Chondrocyte (in vitro differentiated cells): ENCODE data around the gene PPP1R14B. TPM values are rescaled to one million over a fixed set of nuclear protein-coding genes. Genes with fewer than 3 reads are reported as not detected.

Experiments used
- DNase-seq: peaks from one replicate; pipeline ENCODE4 v3.0.0; 2021; ENCODE audit warnings: mixed read lengths, low spot score
- H3K27ac Mint-ChIP-seq: one replicate; pipeline ENCODE4 v1.8.0; 2021; ENCODE audit warnings: mild to moderate bottlenecking, moderate library complexity, mixed read lengths; ENCODE audit not compliant: unreplicated experiment
- H3K27me3 Mint-ChIP-seq: 2 replicates; pipeline ENCODE4 v1.8.0; 2021; ENCODE audit warnings: low read depth, mixed read lengths
- H3K36me3 Mint-ChIP-seq: 2 replicates; pipeline ENCODE4 v1.8.0; 2021; ENCODE audit warnings: low read depth, mixed read lengths
- H3K4me1 Mint-ChIP-seq: 2 replicates; pipeline ENCODE4 v1.8.0; 2021; ENCODE audit warnings: low read depth, mild to moderate bottlenecking, mixed read lengths
- H3K4me3 Mint-ChIP-seq: one replicate; pipeline ENCODE4 v1.8.0; 2021; ENCODE audit warnings: mild to moderate bottlenecking, moderate library complexity, mixed read lengths; ENCODE audit not compliant: unreplicated experiment
- H3K9me3 Mint-ChIP-seq: 2 replicates; pipeline ENCODE4 v1.8.0; 2021; ENCODE audit warnings: low read depth, mixed read lengths
- CTCF ChIP-seq: fragments of 200-600 bp; sonication (generic); IDR thresholded peaks from 2 replicates; pipeline ENCODE4 v1.5.0; 2021; ENCODE audit warnings: antibody characterized with exemption, mild to moderate bottlenecking, moderate library complexity
- total RNA-seq: library from RNA; stranded (reverse); gene quantifications from 3 replicates; pipeline ENCODE4 v1.2.1, GENCODE V29; 2021

PPP1R14B gene
- total RNA-seq, 1 donor from 2014 or later = 322 TPM

GRCh38 chr11:64238999-64239398 is 7.7 kb downstream of the PPP1R14B start:
- Mint-ChIP-seq H3K9me3 (no peaks in the 10 kb centered on the region), H3K4me3 (no peak overlapping the region), H3K27ac (peak overlapping the region; percentile 15), H3K4me1 (peaks cover 37% of the 10 kb centered on the region), H3K36me3 (peaks cover 12% of the 10 kb centered on the region), H3K27me3 (no peaks in the 10 kb centered on the region)
- no peak for TF ChIP-seq CTCF
- DNase-seq = no peak

GRCh38 chr11:64238076-64238475 is 8.7 kb downstream of the PPP1R14B start:
- Mint-ChIP-seq H3K9me3 (no peaks in the 10 kb centered on the region), H3K27me3 (no peaks in the 10 kb centered on the region), H3K4me1 (peaks cover 36% of the 10 kb centered on the region), H3K36me3 (peaks cover 7% of the 10 kb centered on the region), H3K4me3 (no peak overlapping the region), H3K27ac (peak overlapping the region; percentile 65)
- no peak for TF ChIP-seq CTCF
- no peak for DNase-seq

- DNase-seq = peak; percentile 90
- Mint-ChIP-seq H3K36me3 (peaks cover 7% of the 10 kb centered on the region), H3K4me1 (peaks cover 36% of the 10 kb centered on the region), H3K4me3 (no peak overlapping the region), H3K27me3 (no peaks in the 10 kb centered on the region), H3K9me3 (no peaks in the 10 kb centered on the region), H3K27ac (no peak overlapping the region)
- no peak for TF ChIP-seq CTCF
Observed at GRCh38 chr11:64237484-64237951, 9.2 kb downstream of the PPP1R14B start.

- peaks cover 7% of the 10 kb centered on the region for H3K36me3 Mint-ChIP-seq
- TF ChIP-seq CTCF = no peak
- peaks cover 47% of the 10 kb centered on the region for H3K4me1 Mint-ChIP-seq
- peak overlapping the region; percentile 79 for H3K27ac Mint-ChIP-seq
- no peaks in the 10 kb centered on the region for H3K9me3 Mint-ChIP-seq
- H3K4me3 Mint-ChIP-seq = peak overlapping the region; percentile 81
- peak; percentile 90 for DNase-seq
- H3K27me3 Mint-ChIP-seq = no peaks in the 10 kb centered on the region
Observed at GRCh38 chr11:64235437-64236161, 11.1 kb downstream of the PPP1R14B start.

- no peaks in the 10 kb centered on the region for H3K27me3 Mint-ChIP-seq
- DNase-seq = peak; percentile 81
- no peaks in the 10 kb centered on the region for H3K9me3 Mint-ChIP-seq
- H3K4me1 Mint-ChIP-seq = peaks cover 42% of the 10 kb centered on the region
- peak; percentile 21 for TF ChIP-seq CTCF
- H3K4me3 Mint-ChIP-seq = peak overlapping the region; percentile 81
- peak overlapping the region; percentile 79 for H3K27ac Mint-ChIP-seq
- H3K36me3 Mint-ChIP-seq = peaks cover 7% of the 10 kb centered on the region
Observed at GRCh38 chr11:64234647-64235379, 11.9 kb downstream of the PPP1R14B start.
